ENCODE data around the gene CCDC85C.

Gene CCDC85C

GRCh38 chr14:99570544-99571302, 33.3 kb downstream of the CCDC85C start:
- DNase-seq, result no peak

DNA sequence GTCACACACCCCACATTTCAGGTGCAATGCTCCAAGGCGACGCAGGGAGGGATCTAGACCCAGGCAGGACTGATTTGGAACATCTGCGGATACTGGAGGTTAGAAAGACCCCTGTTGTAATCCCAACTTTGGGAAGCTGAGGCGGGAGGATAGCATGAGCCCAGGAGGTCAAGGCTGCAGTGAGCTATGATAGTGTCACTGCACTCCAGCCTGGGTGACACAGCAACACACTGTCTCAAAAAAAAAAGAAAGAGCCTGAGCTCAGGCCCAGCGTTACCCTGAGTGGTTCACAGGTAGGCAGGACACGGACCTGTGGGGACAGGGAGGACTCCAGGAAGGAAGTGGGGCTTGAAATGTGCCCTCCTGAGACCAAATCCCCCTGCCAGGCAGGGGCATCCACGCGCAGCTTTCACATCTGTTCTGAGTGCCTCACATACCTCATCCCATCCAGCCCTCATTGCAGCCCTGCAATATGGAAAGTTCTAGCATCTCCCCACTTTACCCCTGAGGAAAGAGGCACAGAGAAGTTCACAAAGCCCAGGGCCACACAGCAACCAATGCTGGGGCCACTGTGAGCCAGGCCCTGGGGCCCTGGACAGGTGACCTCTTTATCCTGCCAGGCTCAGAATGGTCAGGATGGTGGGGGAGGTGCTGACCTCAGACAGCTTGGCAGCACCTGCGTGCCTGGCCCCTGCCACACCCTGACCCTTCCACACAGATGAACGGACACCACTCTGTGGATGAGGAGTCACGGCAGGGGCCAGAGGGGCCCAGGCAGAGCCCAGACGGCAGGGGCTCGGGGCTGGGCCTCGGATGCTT, 34.1 kb downstream of the CCDC85C start:
- DNase-seq, result no peak

DNA sequence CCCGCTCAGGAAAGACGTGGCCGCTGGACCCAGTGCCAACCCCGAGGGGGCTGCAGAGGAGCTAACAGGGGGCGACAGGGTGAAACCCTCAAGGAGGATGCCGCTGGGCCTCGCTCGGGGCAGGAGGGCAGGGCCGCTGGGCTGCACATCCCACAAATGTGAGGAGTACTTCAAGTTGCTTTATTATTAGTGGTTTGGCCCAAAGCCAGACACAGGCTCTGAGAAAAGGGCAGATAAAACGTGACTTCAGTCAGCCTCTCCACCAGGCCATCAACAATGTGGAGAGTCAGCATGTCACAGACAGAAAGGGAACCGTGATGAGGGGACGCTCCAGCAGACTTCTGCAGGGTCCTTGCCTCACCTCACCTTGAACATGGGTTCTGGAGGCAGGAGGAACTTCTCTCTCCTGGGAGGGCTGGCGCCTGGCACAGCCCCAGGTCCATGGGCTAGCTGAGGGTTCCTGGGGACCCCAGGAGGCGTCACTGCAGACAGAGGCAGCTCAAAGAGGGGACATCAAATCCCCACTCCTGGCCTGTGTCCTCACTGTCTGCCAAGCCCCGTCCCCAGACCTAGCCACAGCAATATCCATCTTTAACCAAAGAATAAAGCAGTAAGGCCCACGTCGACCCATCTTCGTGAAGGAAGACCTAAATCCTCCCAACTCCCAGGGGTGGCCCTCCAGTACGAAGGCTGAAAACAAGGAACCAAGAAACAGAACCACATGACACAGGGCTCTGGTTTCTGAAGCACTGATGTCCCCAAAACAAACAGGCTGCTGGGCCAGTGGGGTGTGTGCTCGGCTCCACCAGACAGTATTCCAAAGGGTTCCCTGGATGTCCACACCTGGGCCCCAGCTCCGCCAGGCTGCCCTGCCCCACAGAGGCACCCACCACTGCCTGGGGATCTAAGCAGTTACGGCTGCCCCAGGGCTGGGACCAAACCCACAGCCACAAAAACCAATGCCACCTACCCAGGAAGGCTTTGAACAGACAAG, 35.1 kb downstream of the CCDC85C start:
- no peak for DNase-seq

DNA sequence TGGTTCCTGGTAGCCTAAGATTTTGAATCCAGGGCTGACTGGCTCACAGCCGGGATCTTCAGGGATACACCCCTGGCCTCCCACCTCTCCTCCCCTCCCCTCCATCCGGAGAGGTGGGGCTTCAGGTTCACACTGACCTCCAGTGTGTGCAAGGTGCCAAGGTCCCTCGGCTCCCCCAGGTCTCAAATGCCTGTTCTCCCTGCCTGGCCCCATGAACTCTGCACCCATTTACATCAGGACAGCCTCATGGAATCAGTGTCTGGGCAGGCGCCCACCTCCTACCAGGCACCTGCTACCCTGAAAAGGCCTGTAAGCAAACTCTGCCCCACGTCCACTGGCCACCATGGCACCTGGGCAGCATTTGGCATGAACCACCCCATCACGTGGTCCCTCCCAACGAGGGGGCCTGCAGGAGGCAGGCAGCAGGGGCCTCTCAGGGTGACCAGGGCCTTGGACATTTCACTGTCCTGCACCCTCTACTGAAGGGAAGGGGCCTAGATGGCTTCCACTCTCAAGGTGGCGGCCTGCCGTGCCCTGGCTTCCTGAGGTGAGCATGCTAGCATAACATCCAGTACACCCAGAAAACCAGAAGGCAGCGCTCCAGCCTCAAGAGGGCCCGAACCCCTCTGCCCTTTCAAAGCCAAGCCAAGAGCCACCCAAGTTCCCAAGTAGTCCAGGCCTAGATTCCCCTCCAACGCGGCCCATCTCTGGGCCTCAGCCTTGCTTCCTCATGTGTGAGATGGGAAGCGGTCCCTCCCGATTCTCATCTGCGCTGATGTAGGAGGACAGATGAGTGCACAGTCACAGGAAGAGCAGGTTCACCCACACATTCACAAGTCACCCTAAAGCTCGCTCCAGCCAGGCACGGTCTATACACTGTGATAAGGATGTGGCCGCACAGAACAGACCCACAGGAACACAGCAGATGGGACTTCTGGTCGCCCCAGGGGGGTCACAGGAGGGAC, 37.3 kb downstream of the CCDC85C start:
- no peak for DNase-seq

GRCh38 chr14:99566009-99566389, 38.0 kb downstream of the CCDC85C start:
- no peak for DNase-seq

- no peak for DNase-seq
These were observed 38.6 kb downstream of the CCDC85C start for GRCh38 chr14:99565383-99565782.

DNA sequence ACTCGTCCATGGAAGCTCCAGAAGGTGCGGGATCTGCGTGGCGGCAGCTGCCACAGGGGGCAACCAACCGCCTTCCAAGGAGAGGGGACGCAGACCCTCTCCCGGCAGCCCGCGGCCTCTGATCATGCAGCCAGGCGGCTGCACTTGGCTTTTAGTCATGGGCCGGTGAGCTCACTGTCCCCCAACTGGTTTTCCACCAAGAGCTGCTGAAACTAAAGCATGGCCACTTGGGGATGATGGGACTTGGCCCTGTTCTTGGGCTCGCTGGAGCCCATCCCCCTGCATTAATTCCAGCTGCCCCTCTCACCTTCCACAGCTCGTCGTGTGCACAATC, 39.1 kb downstream of the CCDC85C start:
- DNase-seq, result no peak

- no peak for DNase-seq
These were observed 39.6 kb downstream of the CCDC85C start for GRCh38 chr14:99564256-99564925.

DNA sequence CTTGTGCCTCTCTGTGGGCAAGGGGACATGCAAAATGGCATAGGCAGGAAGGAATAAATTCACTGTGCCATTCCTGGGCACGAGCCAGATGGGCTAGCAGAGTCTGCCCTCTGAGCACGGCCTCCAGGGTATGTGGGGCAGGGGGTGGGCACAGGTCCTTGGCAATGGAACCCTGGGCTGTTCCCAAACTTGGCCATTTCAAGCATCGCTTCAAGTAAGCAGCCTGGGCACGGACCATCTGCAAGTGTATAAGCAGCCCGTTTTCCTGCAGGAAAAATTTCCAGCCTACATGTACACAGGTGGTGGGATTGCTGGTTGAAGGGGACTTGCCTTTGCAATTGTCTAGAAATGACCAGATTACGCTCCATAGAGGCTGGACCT, 40.3 kb downstream of the CCDC85C start:
- DNase-seq, result no peak

- DNase-seq, result no peak
These were observed 40.9 kb downstream of the CCDC85C start for GRCh38 chr14:99562856-99563748.

GRCh38 chr14:99561864-99562263, 42.1 kb downstream of the CCDC85C start:
- DNase-seq, result no peak

DNA sequence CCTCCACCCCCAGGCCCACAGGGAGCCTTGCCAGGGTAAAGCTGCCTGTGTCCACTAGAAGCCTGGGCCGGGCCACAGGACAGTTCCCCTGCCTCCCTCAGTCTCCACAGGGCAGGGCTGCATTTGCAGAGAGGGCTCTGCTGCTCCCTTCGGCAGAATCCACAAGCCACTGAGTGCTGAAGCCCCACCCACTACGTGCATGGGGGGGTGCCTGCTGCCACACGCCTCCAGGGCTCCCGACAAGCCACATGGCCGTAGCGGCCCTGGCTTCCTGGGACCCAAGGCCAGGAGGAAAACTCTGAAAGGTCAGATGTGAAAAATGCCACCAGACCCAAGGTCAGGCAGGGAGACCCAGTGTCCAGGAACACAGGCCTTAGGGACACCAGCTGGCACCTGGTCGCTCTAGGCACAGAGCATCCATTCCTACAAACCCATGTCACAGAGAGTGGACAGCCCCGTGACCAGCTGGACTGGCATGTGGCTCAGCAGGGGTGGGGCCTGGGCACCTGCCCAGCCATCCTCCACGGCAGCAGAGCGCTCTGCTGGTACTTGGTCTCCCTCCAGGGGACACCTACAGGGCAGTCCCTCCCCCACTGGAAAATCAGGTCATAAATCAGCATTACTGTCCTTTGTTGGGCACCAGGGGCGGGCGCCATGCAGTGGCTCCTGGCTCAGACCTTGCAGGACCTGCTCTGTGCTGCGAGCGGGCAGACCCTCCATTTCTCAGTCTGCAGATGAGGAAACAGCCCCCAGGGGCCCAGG, 42.9 kb downstream of the CCDC85C start:
- DNase-seq, result no peak

DNA sequence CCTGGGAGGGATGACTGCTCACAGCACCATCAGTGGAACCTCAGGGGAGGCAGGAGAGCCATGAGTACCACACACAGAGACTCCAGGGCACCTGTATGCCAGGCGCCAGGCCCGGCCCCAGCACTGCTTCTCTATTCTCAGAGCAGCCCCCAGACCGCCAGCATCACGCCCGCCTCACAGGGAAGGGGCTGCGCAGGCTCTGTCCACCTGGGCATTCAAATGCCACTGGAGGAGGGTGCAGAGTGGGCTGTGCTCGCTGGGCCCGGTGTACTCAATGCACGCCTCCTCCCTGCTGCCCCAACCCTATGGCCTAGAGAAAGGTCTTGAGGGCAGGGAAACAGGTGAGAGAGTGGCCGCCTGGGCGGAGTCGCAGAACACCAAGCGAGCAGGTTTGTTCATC, 43.6 kb downstream of the CCDC85C start:
- DNase-seq, result no peak

GRCh38 chr14:99559286-99559990, 44.6 kb downstream of the CCDC85C start:
- no peak for DNase-seq

DNA sequence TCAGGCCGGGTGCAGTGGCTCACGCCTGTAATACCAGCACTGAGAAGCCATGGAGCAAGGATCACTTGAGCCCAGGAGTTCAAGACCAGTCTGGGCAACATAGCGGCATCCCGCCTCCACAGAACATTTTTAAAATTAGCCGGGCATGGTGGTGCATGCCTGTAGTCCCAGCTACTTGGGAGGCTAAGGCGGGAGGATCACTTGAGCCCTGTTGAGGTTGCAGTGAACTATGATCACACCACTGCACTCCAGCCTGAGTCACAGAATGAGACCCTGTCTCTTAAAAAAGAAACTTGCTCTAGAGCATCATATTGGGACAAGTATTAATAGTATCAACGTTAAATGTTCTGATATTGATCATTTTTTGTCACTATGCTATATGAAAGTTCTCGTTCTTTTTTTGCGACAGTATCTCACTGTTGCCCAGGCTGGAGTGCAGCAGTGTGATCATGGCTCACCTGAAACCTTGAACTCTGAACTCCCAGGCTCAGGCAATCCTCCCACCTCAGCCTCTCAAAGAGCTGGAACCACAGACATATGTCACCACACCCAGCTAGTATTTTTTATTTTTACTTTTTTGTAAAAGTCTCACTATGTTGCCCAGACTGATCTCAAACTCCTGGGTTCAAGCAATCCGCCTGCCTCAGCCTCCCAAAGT, 47.7 kb downstream of the CCDC85C start:
- DNase-seq, result no peak

- DNase-seq, result no peak
These were observed 49.1 kb downstream of the CCDC85C start for GRCh38 chr14:99554757-99555531.

GRCh38 chr14:99554184-99554583, 49.8 kb downstream of the CCDC85C start:
- no peak for DNase-seq

Measured in stimulated activated CD4-positive, alpha-beta T cell treated with anti-CD3 and anti-CD28 coated beads, Interleukin-1b, Interleukin-23, amount 100 ng/mL, for 48 hours (primary cell).